Measurements from ENCODE around the gene BACE2. TPM values are rescaled to one million over a fixed set of nuclear protein-coding genes. Genes with fewer than 3 reads are reported as not detected.

Gene BACE2
- polyA plus RNA-seq, 2 of the 4 experiments (the other 2 are of a cell fraction), result 15.2 to 26.0 TPM

DNA sequence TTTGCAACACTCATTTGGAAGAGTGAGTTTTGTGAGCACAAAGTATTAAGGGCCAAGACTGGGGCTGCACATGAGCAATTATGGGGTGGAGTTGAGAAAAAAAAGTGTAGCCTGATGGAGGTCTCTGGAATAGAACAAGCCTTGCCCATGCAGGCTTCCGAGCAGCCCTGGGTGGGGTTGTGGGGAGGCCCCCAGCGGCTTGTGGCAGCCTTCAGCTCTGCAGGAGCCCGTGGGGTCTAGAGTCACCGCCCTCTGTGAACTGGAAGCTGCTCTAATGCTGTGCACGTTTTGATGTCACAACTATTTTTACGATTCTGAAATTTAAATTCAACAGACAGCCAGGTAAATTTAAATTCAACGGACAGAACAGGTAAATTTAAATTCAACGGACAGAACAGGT is 58.9 kb downstream of the BACE2 start:
- Histone ChIP-seq H3K4me1 (no peaks in the 10 kb centered on the region), H3K9me3 (no peaks in the 10 kb centered on the region), H3K27ac (no peak overlapping the region), H3K4me2 (no peak overlapping the region), H3K4me3 (no peak overlapping the region)
- POLR2A ChIA-PET, result no interaction called here
- no peak for FAIRE-seq
- no peak for DNase-seq (ENCODE audit: low read depth in 1 of 2, low spot score in 1 of 2)
- TF ChIP-seq CBX8 (IDR thresholded peaks at IDR 0.05) (no peak), FOSL2 (IDR thresholded peaks at IDR 0.05) (no peak), FOSL2 (CRISPR knock-in tag; IDR thresholded peaks at IDR 0.05) (no peak), ZSCAN20 (CRISPR knock-in tag; IDR thresholded peaks at IDR 0.05) (no peak), CHD2 (IDR thresholded peaks at IDR 0.05; ENCODE audit: low read length, partially characterized antibody) (no peak), E2F6 (IDR thresholded peaks at IDR 0.05; ENCODE audit: borderline replicate concordance, low read depth) (no peak)
- TF ChIP-seq, protein P1, sequence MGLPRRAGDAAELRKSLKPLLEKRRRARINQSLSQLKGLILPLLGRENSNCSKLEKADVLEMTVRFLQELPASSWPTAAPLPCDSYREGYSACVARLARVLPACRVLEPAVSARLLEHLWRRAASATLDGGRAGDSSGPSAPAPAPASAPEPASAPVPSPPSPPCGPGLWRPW (IDR thresholded peaks at IDR 0.05), result no peak
- ATAC-seq, result no peak
- WGBS (ENCODE audit: missing lambda C conversion rate), result 86% methylated on average over 8 of the region's 8 CpGs
- CTCF ChIA-PET, result interaction anchor here (0.8 to 1.7 kb wide), 2 partner anchors 9 to 1786 kb away, joined by 3 to 4 read pairs; no protein-coding TSS in a partner anchor

DNA sequence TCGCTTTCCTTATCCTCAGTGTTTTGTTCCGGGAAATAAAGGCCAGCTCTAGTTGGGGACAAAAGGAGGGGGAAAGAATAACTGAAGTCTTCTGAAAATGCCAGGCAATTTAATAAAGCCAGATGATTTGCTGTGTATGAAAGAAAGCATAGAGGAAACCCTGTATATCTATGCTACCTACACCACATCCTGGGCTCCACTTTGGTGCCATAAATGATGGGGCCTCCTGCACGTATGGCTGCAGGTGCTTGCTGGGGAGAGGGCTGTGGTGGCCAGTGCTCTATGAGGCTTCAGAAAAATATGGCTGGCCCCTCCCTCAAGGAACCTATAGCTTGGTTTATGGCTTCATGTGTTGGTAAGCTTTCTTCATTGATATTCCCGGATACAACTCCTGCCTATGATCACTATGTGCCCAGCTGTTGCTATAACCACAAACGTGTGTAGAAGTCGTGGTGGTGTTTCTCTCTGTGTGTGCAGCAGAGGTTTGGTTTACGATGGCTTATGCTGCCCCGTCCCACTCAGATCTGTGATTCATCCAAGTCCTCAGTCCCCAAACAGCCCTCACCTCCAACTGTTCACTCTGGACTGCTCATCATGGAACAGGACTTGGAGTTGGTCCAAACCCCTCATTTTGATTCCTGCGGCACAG is 59.5 kb downstream of the BACE2 start:
- H3K4me2 ChIP-seq, result no peak overlapping the region
- 92% methylated on average over 9 of the region's 9 CpGs for WGBS (ENCODE audit: missing lambda C conversion rate)
- FAIRE-seq (no peak), ATAC-seq (no peak), DNase-seq (ENCODE audit: low read depth in 1 of 2, low spot score in 1 of 2) (no peak)
- no peaks in the 10 kb centered on the region for H3K9me3 ChIP-seq
- TF ChIP-seq, protein P2, sequence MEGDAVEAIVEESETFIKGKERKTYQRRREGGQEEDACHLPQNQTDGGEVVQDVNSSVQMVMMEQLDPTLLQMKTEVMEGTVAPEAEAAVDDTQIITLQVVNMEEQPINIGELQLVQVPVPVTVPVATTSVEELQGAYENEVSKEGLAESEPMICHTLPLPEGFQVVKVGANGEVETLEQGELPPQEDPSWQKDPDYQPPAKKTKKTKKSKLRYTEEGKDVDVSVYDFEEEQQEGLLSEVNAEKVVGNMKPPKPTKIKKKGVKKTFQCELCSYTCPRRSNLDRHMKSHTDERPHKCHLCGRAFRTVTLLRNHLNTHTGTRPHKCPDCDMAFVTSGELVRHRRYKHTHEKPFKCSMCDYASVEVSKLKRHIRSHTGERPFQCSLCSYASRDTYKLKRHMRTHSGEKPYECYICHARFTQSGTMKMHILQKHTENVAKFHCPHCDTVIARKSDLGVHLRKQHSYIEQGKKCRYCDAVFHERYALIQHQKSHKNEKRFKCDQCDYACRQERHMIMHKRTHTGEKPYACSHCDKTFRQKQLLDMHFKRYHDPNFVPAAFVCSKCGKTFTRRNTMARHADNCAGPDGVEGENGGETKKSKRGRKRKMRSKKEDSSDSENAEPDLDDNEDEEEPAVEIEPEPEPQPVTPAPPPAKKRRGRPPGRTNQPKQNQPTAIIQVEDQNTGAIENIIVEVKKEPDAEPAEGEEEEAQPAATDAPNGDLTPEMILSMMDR (IDR thresholded peaks at IDR 0.05), result no peak
- TF ChIP-seq RNF2 (IDR thresholded peaks at IDR 0.05; ENCODE audit: borderline replicate concordance, low read depth), result no peak
- no peak for TF ChIP-seq NFE2L2 (conservative IDR thresholded peaks at IDR 0.05; ENCODE audit: low read length)
- no peak for TF ChIP-seq TFCP2L1 (CRISPR knock-in tag; IDR thresholded peaks at IDR 0.05)
- TF ChIP-seq CEBPB (IDR thresholded peaks at IDR 0.05), result no peak
- no peak for TF ChIP-seq SREBF2 (IDR thresholded peaks at IDR 0.05)
- no peak for TF ChIP-seq CBX2 (IDR thresholded peaks at IDR 0.05; ENCODE audit: borderline replicate concordance, low read depth)
- TF ChIP-seq, protein P1 (IDR thresholded peaks at IDR 0.05), result no peak
- H3K4me1 ChIP-seq, result no peaks in the 10 kb centered on the region
- CTCF ChIA-PET, result interaction anchor here (0.8 to 1.7 kb wide), 2 partner anchors 10 to 1787 kb away, joined by 3 to 4 read pairs; no protein-coding TSS in a partner anchor
- POLR2A ChIA-PET, result no interaction called here
- H3K27ac ChIP-seq, result no peak overlapping the region
- H3K4me3 ChIP-seq, result no peak overlapping the region

- FAIRE-seq, result no peak
- H3K4me2 ChIP-seq, result no peak overlapping the region
- WGBS (ENCODE audit: missing lambda C conversion rate), result 84% methylated on average over 5 of the region's 5 CpGs
- DNase-seq (ENCODE audit: low read depth in 1 of 2, low spot score in 1 of 2), result no peak
- ChIA-PET CTCF (no interaction called here), POLR2A (no interaction called here)
- H3K4me3 ChIP-seq, result no peak overlapping the region
- H3K4me1 ChIP-seq, result no peaks in the 10 kb centered on the region
- H3K27ac ChIP-seq, result no peak overlapping the region
- TF ChIP-seq PHF8 (IDR thresholded peaks at IDR 0.05; ENCODE audit: borderline replicate concordance, low read depth) (no peak), NFE2L2 (conservative IDR thresholded peaks at IDR 0.05; ENCODE audit: low read length) (no peak), E2F6 (IDR thresholded peaks at IDR 0.05; ENCODE audit: borderline replicate concordance, low read depth) (no peak), FOSB (CRISPR knock-in tag; IDR thresholded peaks at IDR 0.05) (no peak), ZFP36 (IDR thresholded peaks at IDR 0.05; ENCODE audit: borderline replicate concordance, partially characterized antibody) (no peak), HOXA7 (CRISPR knock-in tag; IDR thresholded peaks at IDR 0.05) (no peak), ESRRA (IDR thresholded peaks at IDR 0.05; ENCODE audit: borderline replicate concordance, low read length) (no peak), ZNF302 (CRISPR knock-in tag; IDR thresholded peaks at IDR 0.05) (no peak)
- H3K9me3 ChIP-seq, result no peaks in the 10 kb centered on the region
- no peak for ATAC-seq
Measured at GRCh38 chr21:41228006-41228370, 60.0 kb downstream of the BACE2 start.
